K562 (cell line): ENCODE measurements around the gene TCF12. TPM values are rescaled to one million over a fixed set of nuclear protein-coding genes. Genes with fewer than 3 reads are reported as not detected.

Source experiments
- ATAC-seq: fragments of 200-7000 bp; cut with Tn5 transposase; 3 replicates; pipeline ENCODE4 v1.9.1; 2020; ENCODE audit warnings: moderate library complexity
- BruUV-seq: library from RNA; stranded (reverse); fragments of 400-500 nt; replicated peaks from 2 replicates; lab custom pipeline; 2021; lab: Mats Ljungman, UMichigan
- CTCF ChIA-PET: fragments of 300-600 bp; formaldehyde crosslinking; extraction: SDS; loops from one replicate; lab custom pipeline; 2021; ENCODE audit warnings: low intra/inter-chr PET ratio; lab: Yijun Ruan, JAX
- POLR2A ChIA-PET: fragments of 300-600, 350-650 bp; sonication (Branson Sonifier 250); formaldehyde crosslinking; extraction: SDS; loops from one replicate; lab custom pipeline; 2021; ENCODE audit warnings: antibody characterized with exemption, inconsistent platforms; lab: Yijun Ruan, JAX
- DNase-seq, 4 experiments: peaks; one replicate each; pipeline versions ENCODE4 v3.0.0 to v3.0.0-alpha.2; 2011 to 2018; ENCODE audit warnings: low spot score in 3 of 4, mixed read lengths in 3 of 4; ENCODE audit errors: extremely low read depth in 1 of 4
- FAIRE-seq: peaks from 2 replicates; lab custom pipeline; 2011; peaks lifted over from hg19 to GRCh38; lab: Jason Lieb, UNC
- H2AFZ ChIP-seq: 2 replicates; pipeline ENCODE4 v1.6.0; 2011; ENCODE audit warnings: low read depth, low read length, control low read depth, inconsistent platforms
- H3K27ac ChIP-seq: fragments of 200-600 bp; 3 replicates; pipeline ENCODE4 v1.8.0; 2011; ENCODE audit warnings: low read depth, mild to moderate bottlenecking, control low read depth, inconsistent platforms, low read length, moderate library complexity, mixed read lengths; ENCODE audit errors: extremely low read depth
- H3K27me3 ChIP-seq, 2 experiments: fragments of 300-600 bp in 1 of 2; 2 replicates in 1 of 2; 3 replicates in 1 of 2; pipeline versions ENCODE4 v1.6.0 to v1.8.0; 2011; ENCODE audit warnings: inconsistent platforms in 2 of 2, low read length in 2 of 2, mild to moderate bottlenecking in 1 of 2, mixed read lengths in 1 of 2, moderate library complexity in 1 of 2; ENCODE audit not compliant: control insufficient read depth in 2 of 2, insufficient read depth in 2 of 2
- H3K36me3 ChIP-seq: fragments of 300-600 bp; 3 replicates; pipeline ENCODE4 v1.8.0; 2011; ENCODE audit warnings: mild to moderate bottlenecking, low read length, inconsistent platforms; ENCODE audit not compliant: control insufficient read depth, insufficient read depth
- H3K4me1 ChIP-seq, 2 experiments: fragments of 200-600 bp in 1 of 2; replicated peaks in 1 of 2; 2 replicates in 1 of 2; 3 replicates in 1 of 2; pipeline versions ENCODE4 v1.5.1 to v1.8.0; 2011; ENCODE audit warnings: inconsistent platforms in 2 of 2, low read length in 2 of 2, mild to moderate bottlenecking in 1 of 2, mixed read lengths in 1 of 2, moderate library complexity in 1 of 2; ENCODE audit not compliant: control insufficient read depth in 2 of 2, insufficient read depth in 2 of 2
- H3K4me2 ChIP-seq: 2 replicates; pipeline ENCODE4 v1.6.1; 2011; ENCODE audit warnings: low read length, control low read depth, inconsistent platforms, mixed read lengths; ENCODE audit not compliant: insufficient read depth
- H3K4me3 ChIP-seq: fragments of 200-600 bp; sonication (generic), shearing (Covaris generic); 2 replicates; pipeline ENCODE4 v1.5.1; 2016; ENCODE audit warnings: control low read depth, inconsistent platforms
- H3K79me2 ChIP-seq: fragments of 200-600 bp; 3 replicates; pipeline ENCODE4 v1.8.0; 2011; ENCODE audit warnings: low read length, inconsistent platforms; ENCODE audit not compliant: control insufficient read depth, insufficient read depth
- H3K9ac ChIP-seq, 2 experiments: 2 replicates each; pipeline versions ENCODE4 v1.6.0 to v1.6.1; 2011; ENCODE audit warnings: low read depth in 2 of 2, low read length in 2 of 2, control low read depth in 1 of 2, inconsistent platforms in 1 of 2, mild to moderate bottlenecking in 1 of 2, mixed read lengths in 1 of 2; ENCODE audit not compliant: insufficient read depth in 1 of 2
- H3K9me1 ChIP-seq: one replicate; pipeline ENCODE4 v1.6.0; 2011; ENCODE audit warnings: inconsistent platforms, mild to moderate bottlenecking, low read length, moderate library complexity; ENCODE audit not compliant: control insufficient read depth, insufficient read depth
- H3K9me3 ChIP-seq: replicated peaks from 2 replicates; pipeline ENCODE4 v1.5.1; 2011; ENCODE audit warnings: low read depth, low read length, inconsistent platforms; ENCODE audit not compliant: control insufficient read depth, insufficient read depth
- H4K20me1 ChIP-seq: replicated peaks from 2 replicates; pipeline ENCODE4 v1.6.1; 2011; ENCODE audit warnings: low read length, inconsistent platforms, mixed read lengths; ENCODE audit not compliant: control insufficient read depth, insufficient read depth
- CBFB ChIP-seq: sonication (generic); formaldehyde crosslinking; IDR thresholded peaks from 2 replicates; pipeline ENCODE4 v1.4.0; 2020; ENCODE audit warnings: mild to moderate bottlenecking, missing genetic modification reagents
- ELF2 ChIP-seq: fragments of 250-450 bp; sonication (Bioruptor Pico); IDR thresholded peaks from 2 replicates; pipeline ENCODE4 v1.5.0; 2021; ENCODE audit warnings: mild to moderate bottlenecking
- HEY1 ChIP-seq: fragments of 250-450 bp; sonication (Bioruptor Pico); IDR thresholded peaks from 2 replicates; pipeline ENCODE4 v1.5.0; 2020; ENCODE audit warnings: mild to moderate bottlenecking, moderate library complexity, borderline replicate concordance
- LCOR ChIP-seq: sonication (generic); formaldehyde crosslinking; IDR thresholded peaks from 2 replicates; pipeline ENCODE4 v1.8.0; 2022; ENCODE audit warnings: mild to moderate bottlenecking, missing genetic modification reagents
- POLR2AphosphoS2 ChIP-seq: IDR thresholded peaks from 2 replicates; pipeline ENCODE4 v1.6.1; 2012; ENCODE audit warnings: low read length, improper control_type of control experiment
- ZNF134 ChIP-seq: fragments of 250-450 bp; sonication (Bioruptor Pico); conservative IDR thresholded peaks from 2 replicates; pipeline ENCODE4 v1.4.0; 2020
- WGBS: fragments of 100-300 bp; shearing (Covaris generic); methylation state at CpG from one replicate; pipeline ENCODE4 v1.1.6; 2016; ENCODE audit warnings: low coverage, mixed read lengths; ENCODE audit not compliant: insufficient coverage; ENCODE audit errors: missing lambda C conversion rate; 5-methylcytosine and 5-hydroxymethylcytosine counted together
- in situ Hi-C: fragments of 300-500 bp; cut with MboI; formaldehyde crosslinking; loops from 4 replicates; pipeline ENCODE4 v1.15.0; 2018; ENCODE audit warnings: inconsistent platforms, mixed read lengths
- intact Hi-C: fragments of 100-400 bp; cut with micrococcal nuclease; formaldehyde crosslinking; loops from 2 replicates; pipeline ENCODE4 v1.14.2; 2022
- polyA plus RNA-seq, 8 experiments: library from polyadenylated mRNA; depleted of rRNA in 4 of 8; stranded (reverse) in 5 of 8; unstranded in 3 of 8; fragments of >200 nt; fragmentation: Nextera tagmentation in 2 of 8; fragmentation: Illumina TruSeq in 1 of 8; extraction: Ambion mirVana in 2 of 8; extraction: Trizol in 1 of 8; gene quantifications; 2 replicates each; pipeline versions ENCODE4 v1.2.1 to v1.2.3, GENCODE V29; 2011 to 2014; ENCODE audit warnings: inconsistent platforms in 1 of 8, missing spikeins in 1 of 8
- total RNA-seq, 7 experiments: library from RNA; depleted of rRNA in 6 of 7; stranded (reverse); fragments of >200 nt in 6 of 7; fragmentation: Illumina TruSeq in 2 of 7; extraction: Trizol in 2 of 7; gene quantifications; 2 replicates each; pipeline versions ENCODE4 v1.2.1 to v1.2.3, GENCODE V29; 2011 to 2021; ENCODE audit warnings: low replicate concordance in 1 of 7
- TF ChIP-seq, protein P1 (sequence below), 2 experiments: fragments of 150-350 bp in 1 of 2; IDR thresholded peaks; 2 replicates each; pipeline ENCODE4 v1.6.1; 2012 to 2016; ENCODE audit warnings: low read depth in 2 of 2, low read length in 2 of 2, mild to moderate bottlenecking in 1 of 2, moderate library complexity in 1 of 2
- TF ChIP-seq, protein P2 (sequence below): fragments of 450-650 bp; formaldehyde crosslinking; IDR thresholded peaks from 2 replicates; pipeline ENCODE4 v1.4.0; 2022; ENCODE audit warnings: mild to moderate bottlenecking, moderate library complexity

Gene TCF12
- total and polyA plus RNA-seq, 9 of the 15 experiments (the other 6 are each of a cell fraction or from before 2014, with no cell fraction given), result 10.5 to 132 (median 52.9) TPM

DNA sequence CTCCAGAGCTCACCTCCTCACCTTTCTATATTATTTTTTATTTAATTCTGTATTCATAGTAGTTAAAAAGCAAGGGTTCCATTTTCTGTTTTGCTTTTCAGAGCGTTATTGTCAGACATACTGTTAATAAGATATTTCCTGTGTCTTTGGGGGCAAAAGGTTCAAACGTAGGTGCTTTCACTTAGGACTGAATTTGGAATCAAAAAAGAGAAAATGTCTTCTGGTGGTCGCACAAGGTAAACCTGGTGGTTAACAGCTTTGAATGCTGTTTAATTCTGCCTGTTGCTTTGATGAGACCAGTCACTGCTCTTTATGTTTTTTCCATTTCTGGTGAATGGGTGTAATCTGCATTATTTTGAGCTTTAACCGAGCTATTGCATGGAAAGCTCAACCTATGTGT, 212.5 kb downstream of the TCF12 start:
- intact Hi-C loops (no loop called here), in situ Hi-C loops (no loop called here)
- Histone ChIP-seq H3K27me3 (no peaks in the 10 kb centered on the region), H3K27ac (no peak overlapping the region), H3K4me3 (no peak overlapping the region), H3K9ac (no peak overlapping the region), H3K4me1 (no peaks in the 10 kb centered on the region), H3K9me1 (no peaks in the 10 kb centered on the region), H3K9me3 (no peaks in the 10 kb centered on the region), H3K36me3 (no peaks in the 10 kb centered on the region; the same call in 2 of the 3 replicates), H4K20me1 (no peaks in the 10 kb centered on the region), H3K4me2 (no peak overlapping the region), H3K79me2 (peaks cover 6% of the 10 kb centered on the region; the same call in 1 of the 3 replicates), H2AFZ (no peak overlapping the region)
- WGBS, result 78% methylated on average over 4 of the region's 4 CpGs
- ChIA-PET POLR2A (interaction anchor here (0.7 to 0.9 kb wide), 2 partner anchors 11 to 13 kb away, joined by 3 to 4 read pairs; no protein-coding TSS in a partner anchor), CTCF (no interaction called here)
- ATAC-seq, result no peak
- DNase-seq, result no peak
- BruUV-seq, result no TSS peak
- peak; percentile 37 for FAIRE-seq
- TF ChIP-seq HEY1 (CRISPR knock-in tag) (no peak), LCOR (CRISPR knock-in tag) (no peak), ZNF134 (no peak), CBFB (CRISPR knock-in tag) (no peak), ELF2 (CRISPR knock-in tag) (no peak), POLR2AphosphoS2 (no peak)
- TF ChIP-seq, protein P1, sequence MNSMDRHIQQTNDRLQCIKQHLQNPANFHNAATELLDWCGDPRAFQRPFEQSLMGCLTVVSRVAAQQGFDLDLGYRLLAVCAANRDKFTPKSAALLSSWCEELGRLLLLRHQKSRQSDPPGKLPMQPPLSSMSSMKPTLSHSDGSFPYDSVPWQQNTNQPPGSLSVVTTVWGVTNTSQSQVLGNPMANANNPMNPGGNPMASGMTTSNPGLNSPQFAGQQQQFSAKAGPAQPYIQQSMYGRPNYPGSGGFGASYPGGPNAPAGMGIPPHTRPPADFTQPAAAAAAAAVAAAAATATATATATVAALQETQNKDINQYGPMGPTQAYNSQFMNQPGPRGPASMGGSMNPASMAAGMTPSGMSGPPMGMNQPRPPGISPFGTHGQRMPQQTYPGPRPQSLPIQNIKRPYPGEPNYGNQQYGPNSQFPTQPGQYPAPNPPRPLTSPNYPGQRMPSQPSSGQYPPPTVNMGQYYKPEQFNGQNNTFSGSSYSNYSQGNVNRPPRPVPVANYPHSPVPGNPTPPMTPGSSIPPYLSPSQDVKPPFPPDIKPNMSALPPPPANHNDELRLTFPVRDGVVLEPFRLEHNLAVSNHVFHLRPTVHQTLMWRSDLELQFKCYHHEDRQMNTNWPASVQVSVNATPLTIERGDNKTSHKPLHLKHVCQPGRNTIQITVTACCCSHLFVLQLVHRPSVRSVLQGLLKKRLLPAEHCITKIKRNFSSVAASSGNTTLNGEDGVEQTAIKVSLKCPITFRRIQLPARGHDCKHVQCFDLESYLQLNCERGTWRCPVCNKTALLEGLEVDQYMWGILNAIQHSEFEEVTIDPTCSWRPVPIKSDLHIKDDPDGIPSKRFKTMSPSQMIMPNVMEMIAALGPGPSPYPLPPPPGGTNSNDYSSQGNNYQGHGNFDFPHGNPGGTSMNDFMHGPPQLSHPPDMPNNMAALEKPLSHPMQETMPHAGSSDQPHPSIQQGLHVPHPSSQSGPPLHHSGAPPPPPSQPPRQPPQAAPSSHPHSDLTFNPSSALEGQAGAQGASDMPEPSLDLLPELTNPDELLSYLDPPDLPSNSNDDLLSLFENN (IDR thresholded peaks at IDR 0.05; ENCODE audit: low read depth in 2 of 2, low read length in 2 of 2), result no peak
- TF ChIP-seq, protein P2, sequence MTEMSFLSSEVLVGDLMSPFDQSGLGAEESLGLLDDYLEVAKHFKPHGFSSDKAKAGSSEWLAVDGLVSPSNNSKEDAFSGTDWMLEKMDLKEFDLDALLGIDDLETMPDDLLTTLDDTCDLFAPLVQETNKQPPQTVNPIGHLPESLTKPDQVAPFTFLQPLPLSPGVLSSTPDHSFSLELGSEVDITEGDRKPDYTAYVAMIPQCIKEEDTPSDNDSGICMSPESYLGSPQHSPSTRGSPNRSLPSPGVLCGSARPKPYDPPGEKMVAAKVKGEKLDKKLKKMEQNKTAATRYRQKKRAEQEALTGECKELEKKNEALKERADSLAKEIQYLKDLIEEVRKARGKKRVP, result no peak
